22Rv1 (cell line): ENCODE data around the gene ZNF80.

ENCODE experiments used
- H3K27ac ChIP-seq: fragments of 450-650 bp; 2 replicates; pipeline ENCODE4 v1.5.1; 2017
- CTCF ChIP-seq: fragments of 450-650 bp; IDR thresholded peaks from 2 replicates; pipeline ENCODE4 v1.5.1; 2017; ENCODE audit warnings: mild to moderate bottlenecking
- ZFX ChIP-seq: fragments of 450-650 bp; IDR thresholded peaks from 2 replicates; pipeline ENCODE4 v1.6.1; 2017; ENCODE audit warnings: antibody characterized with exemption, borderline replicate concordance

The ZNF80 gene

GRCh38 chr3:114218578-114219185 lies 18.7 kb downstream of the ZNF80 start:
- no peak overlapping the region for H3K27ac ChIP-seq
- no peak for TF ChIP-seq CTCF
- no peak for TF ChIP-seq ZFX

- no peak overlapping the region for H3K27ac ChIP-seq
- TF ChIP-seq ZFX (no peak), CTCF (no peak)
Observed at GRCh38 chr3:114218006-114218405, 19.4 kb downstream of the ZNF80 start.

GRCh38 chr3:114217266-114217665 lies 20.1 kb downstream of the ZNF80 start:
- TF ChIP-seq ZFX: no peak
- no peak for TF ChIP-seq CTCF
- no peak overlapping the region for H3K27ac ChIP-seq

GRCh38 chr3:114216186-114216970 lies 21.0 kb downstream of the ZNF80 start:
- TF ChIP-seq ZFX (no peak), CTCF (no peak)
- no peak overlapping the region for H3K27ac ChIP-seq

- TF ChIP-seq CTCF (no peak), ZFX (no peak)
- no peak overlapping the region for H3K27ac ChIP-seq
Observed at GRCh38 chr3:114214542-114215341, 22.6 kb downstream of the ZNF80 start.

- no peak for TF ChIP-seq ZFX
- no peak for TF ChIP-seq CTCF
- H3K27ac ChIP-seq: no peak overlapping the region
Observed at GRCh38 chr3:114213627-114214541, 23.5 kb downstream of the ZNF80 start.
